Trophoblast cell (in vitro differentiated cells and primary cell): ENCODE data around the gene MYEF2. TPM values are rescaled to one million over a fixed set of nuclear protein-coding genes. Genes with fewer than 3 reads are reported as not detected.

Experiments
- DNase-seq, 2 donors: peaks; one replicate each; pipeline ENCODE4 v3.0.0-alpha.2; 2016
- H2AFZ ChIP-seq: 2 replicates; pipeline ENCODE4 v1.6.1; 2013; ENCODE audit warnings: low read length, moderate library complexity, mild to moderate bottlenecking; ENCODE audit not compliant: insufficient read depth, poor library complexity
- H2AK5ac ChIP-seq: 2 replicates; pipeline ENCODE4 v1.6.1; 2013; ENCODE audit warnings: mild to moderate bottlenecking, low read length
- H2BK120ac ChIP-seq: 2 replicates; pipeline ENCODE4 v1.6.1; 2013; ENCODE audit warnings: low read length, mild to moderate bottlenecking, moderate library complexity; ENCODE audit not compliant: insufficient read depth, poor library complexity
- H2BK12ac ChIP-seq: 2 replicates; pipeline ENCODE4 v1.6.1; 2013; ENCODE audit warnings: mild to moderate bottlenecking, low read length, moderate library complexity
- H2BK5ac ChIP-seq: 2 replicates; pipeline ENCODE4 v1.6.1; 2013; ENCODE audit warnings: low read length, low read depth, moderate library complexity, mild to moderate bottlenecking; ENCODE audit not compliant: poor library complexity
- H3K14ac ChIP-seq: 2 replicates; pipeline ENCODE4 v1.6.1; 2013; ENCODE audit warnings: mild to moderate bottlenecking, low read length
- H3K18ac ChIP-seq: 2 replicates; pipeline ENCODE4 v1.6.1; 2013; ENCODE audit warnings: mild to moderate bottlenecking, low read length
- H3K23ac ChIP-seq: 2 replicates; pipeline ENCODE4 v1.6.1; 2013; ENCODE audit warnings: low read length
- H3K27ac ChIP-seq: 2 replicates; pipeline ENCODE4 v1.5.1; 2013; ENCODE audit warnings: low read depth, mild to moderate bottlenecking, inconsistent platforms, low read length, moderate library complexity
- H3K27me3 ChIP-seq: 2 replicates; pipeline ENCODE4 v1.6.1; 2013; ENCODE audit warnings: inconsistent platforms, mild to moderate bottlenecking, low read length, moderate library complexity; ENCODE audit not compliant: insufficient read depth
- H3K36me3 ChIP-seq, 2 experiments: 1 replicate in 1 of 2; 2 replicates in 1 of 2; pipeline ENCODE4 v1.6.1; 2013; ENCODE audit warnings: low read length in 2 of 2, mild to moderate bottlenecking in 2 of 2, moderate library complexity in 1 of 2; ENCODE audit not compliant: insufficient read depth in 2 of 2, control insufficient read depth in 1 of 2
- H3K4ac ChIP-seq: 2 replicates; pipeline ENCODE4 v1.6.1; 2013; ENCODE audit warnings: low read depth, mild to moderate bottlenecking, low read length, moderate library complexity
- H3K4me1 ChIP-seq, 2 experiments: 1 replicate in 1 of 2; 2 replicates in 1 of 2; pipeline ENCODE4 v1.6.1; 2013; ENCODE audit warnings: low read length in 2 of 2, mild to moderate bottlenecking in 2 of 2, moderate library complexity in 1 of 2; ENCODE audit not compliant: insufficient read depth in 2 of 2, control insufficient read depth in 1 of 2
- H3K4me2 ChIP-seq: 2 replicates; pipeline ENCODE4 v1.6.1; 2013; ENCODE audit warnings: inconsistent platforms, mild to moderate bottlenecking, low read length, moderate library complexity
- H3K4me3 ChIP-seq: 2 replicates; pipeline ENCODE4 v1.5.1; 2013; ENCODE audit warnings: mild to moderate bottlenecking, low read depth, low read length, inconsistent platforms
- H3K79me1 ChIP-seq: one replicate; pipeline ENCODE4 v1.6.1; 2013; ENCODE audit warnings: low read length
- H3K79me2 ChIP-seq: 2 replicates; pipeline ENCODE4 v1.6.1; 2013; ENCODE audit warnings: low read length, mild to moderate bottlenecking; ENCODE audit not compliant: control insufficient read depth, insufficient read depth, poor library complexity
- H3K9ac ChIP-seq: 2 replicates; pipeline ENCODE4 v1.6.1; 2013; ENCODE audit warnings: mild to moderate bottlenecking, low read length
- H3K9me3 ChIP-seq: 2 replicates; pipeline ENCODE4 v1.6.1; 2013; ENCODE audit warnings: low read depth, mild to moderate bottlenecking, control low read depth, inconsistent platforms, low read length; ENCODE audit not compliant: insufficient read depth
- H4K12ac ChIP-seq: 2 replicates; pipeline ENCODE4 v1.6.1; 2013; ENCODE audit warnings: low read depth, mild to moderate bottlenecking, low read length, moderate library complexity
- H4K8ac ChIP-seq: 2 replicates; pipeline ENCODE4 v1.6.1; 2013; ENCODE audit warnings: low read depth, mild to moderate bottlenecking, low read length, moderate library complexity
- H4K91ac ChIP-seq: one replicate; pipeline ENCODE4 v1.6.1; 2013; ENCODE audit warnings: low read depth, mild to moderate bottlenecking, low read length, moderate library complexity
- WGBS: extraction: QIAGEN DNeasy Blood & Tissue Kit; methylation state at CpG from one replicate; pipeline ENCODE4 v1.1.7; 2013; ENCODE audit warnings: missing lambda C conversion rate; ENCODE audit not compliant: insufficient read length, insufficient coverage; ENCODE audit errors: extremely low coverage; 5-methylcytosine and 5-hydroxymethylcytosine counted together
- polyA plus RNA-seq: library from polyadenylated mRNA; stranded (reverse); fragments of 200-250 nt; gene quantifications from 2 replicates; pipeline ENCODE4 v1.2.3, GENCODE V29; 2013

MYEF2 gene, protein sequence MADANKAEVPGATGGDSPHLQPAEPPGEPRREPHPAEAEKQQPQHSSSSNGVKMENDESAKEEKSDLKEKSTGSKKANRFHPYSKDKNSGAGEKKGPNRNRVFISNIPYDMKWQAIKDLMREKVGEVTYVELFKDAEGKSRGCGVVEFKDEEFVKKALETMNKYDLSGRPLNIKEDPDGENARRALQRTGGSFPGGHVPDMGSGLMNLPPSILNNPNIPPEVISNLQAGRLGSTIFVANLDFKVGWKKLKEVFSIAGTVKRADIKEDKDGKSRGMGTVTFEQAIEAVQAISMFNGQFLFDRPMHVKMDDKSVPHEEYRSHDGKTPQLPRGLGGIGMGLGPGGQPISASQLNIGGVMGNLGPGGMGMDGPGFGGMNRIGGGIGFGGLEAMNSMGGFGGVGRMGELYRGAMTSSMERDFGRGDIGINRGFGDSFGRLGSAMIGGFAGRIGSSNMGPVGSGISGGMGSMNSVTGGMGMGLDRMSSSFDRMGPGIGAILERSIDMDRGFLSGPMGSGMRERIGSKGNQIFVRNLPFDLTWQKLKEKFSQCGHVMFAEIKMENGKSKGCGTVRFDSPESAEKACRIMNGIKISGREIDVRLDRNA
- polyA plus RNA-seq: 9.8 and 9.9 TPM in 2 replicates

DNA sequence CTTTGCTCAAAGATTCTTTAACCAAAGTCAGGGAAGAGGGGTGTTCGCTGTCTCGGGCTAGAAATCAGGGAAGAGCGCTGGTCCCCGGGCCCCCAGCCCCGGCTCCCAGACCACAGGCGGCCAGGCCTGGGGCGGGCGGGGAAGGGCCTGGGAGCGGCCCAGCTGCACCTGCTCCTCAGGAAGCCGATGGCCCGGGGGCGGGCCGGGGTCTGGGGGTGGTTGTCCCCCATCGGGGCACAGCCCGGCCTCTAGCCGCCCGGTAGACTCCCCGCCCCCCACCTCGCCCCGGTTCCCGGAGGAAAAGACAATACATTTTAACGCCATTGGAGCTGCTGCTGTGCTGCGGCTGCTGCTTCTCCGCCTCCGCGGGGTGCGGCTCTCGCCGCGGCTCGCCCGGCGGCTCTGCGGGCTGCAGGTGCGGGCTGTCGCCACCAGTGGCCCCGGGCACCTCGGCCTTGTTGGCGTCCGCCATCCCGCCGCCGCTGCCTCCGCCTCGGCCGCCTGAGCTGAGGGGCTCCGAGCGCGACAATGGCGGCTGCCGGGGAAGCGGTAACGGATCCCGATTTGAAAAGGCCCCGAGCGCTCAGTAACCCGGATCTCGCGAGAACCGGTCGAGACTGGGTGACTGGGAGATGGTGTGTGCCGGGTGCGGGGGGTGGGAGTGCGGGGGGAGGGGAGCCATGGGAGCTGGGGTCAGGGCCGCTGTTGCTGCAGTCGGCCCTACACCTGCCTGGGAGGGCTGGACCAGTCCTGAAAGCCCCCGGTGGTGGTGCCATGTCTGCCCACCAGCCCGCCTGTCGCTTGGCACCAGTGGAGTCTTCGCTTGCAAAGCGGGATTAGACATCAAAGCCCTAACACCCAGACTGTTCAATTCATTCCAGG lies at the start of gene MYEF2:
TSS of gene MYEF2 (minus strand) at position 530 of the 882 bp plus-strand sequence. CDS start at position 472, 58 bp downstream.
- H3K23ac ChIP-seq: no peak within 1 kb of the TSS
- whole genome bisulfite sequencing: no CpG with 5 or more reads among the region's 71 CpGs

DNA sequence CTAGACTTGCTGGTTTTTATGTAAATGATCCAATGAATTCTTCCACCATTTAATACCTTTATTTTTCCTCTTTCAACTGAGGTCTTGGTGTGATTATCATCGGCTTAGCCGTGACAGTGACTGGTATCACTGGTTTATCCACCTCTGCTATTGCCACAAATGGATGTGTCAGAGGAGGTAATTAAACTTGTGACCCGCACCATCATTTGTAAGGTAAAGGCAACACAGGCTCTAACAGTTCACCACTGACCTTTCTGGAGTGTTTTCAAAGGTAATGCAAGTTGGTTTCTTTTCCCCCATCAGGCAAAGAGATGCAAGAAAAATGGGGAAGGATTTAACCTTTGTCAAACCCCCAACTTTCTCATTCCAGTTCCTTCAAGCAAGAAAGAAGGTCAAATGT lies 47.7 kb upstream of the MYEF2 start:
- no peak overlapping the region for H4K12ac ChIP-seq
- DNase-seq: peak; percentile 19 to 61
- H3K14ac ChIP-seq: no peak overlapping the region
- H2AK5ac ChIP-seq: no peak overlapping the region
- no peaks in the 10 kb centered on the region for H3K9me3 ChIP-seq
- no peak overlapping the region for H3K27ac ChIP-seq
- no peak overlapping the region for H3K23ac ChIP-seq
- no peak overlapping the region for H4K91ac ChIP-seq
- no peak overlapping the region for H3K4ac ChIP-seq
- H3K36me3 ChIP-seq: no peaks in the 10 kb centered on the region
- H2AFZ ChIP-seq: no peak overlapping the region
- H3K79me2 ChIP-seq: no peaks in the 10 kb centered on the region
- H3K4me3 ChIP-seq: no peak overlapping the region
- no peaks in the 10 kb centered on the region for H3K79me1 ChIP-seq
- no peaks in the 10 kb centered on the region for H3K27me3 ChIP-seq
- no peak overlapping the region for H2BK12ac ChIP-seq
- no peak overlapping the region for H2BK120ac ChIP-seq
- WGBS: no CpG with 5 or more reads among the region's 3 CpGs
- no peak overlapping the region for H4K8ac ChIP-seq
- H3K4me1 ChIP-seq: no peaks in the 10 kb centered on the region
- H3K4me2 ChIP-seq: no peak overlapping the region
- H3K18ac ChIP-seq: no peak overlapping the region
- no peak overlapping the region for H2BK5ac ChIP-seq
- H3K9ac ChIP-seq: no peak overlapping the region

More for the DNA sequence above, at the start of gene MYEF2:
- Histone ChIP-seq H3K9me3 (no peaks in the 10 kb centered on the region), H3K4me3 (peak within 1 kb of the TSS; percentile 92), H3K36me3 (no peaks in the 10 kb centered on the region), H3K79me2 (peaks cover 2% of the 10 kb centered on the region), H3K4ac (no peak within 1 kb of the TSS), H2BK5ac (peak within 1 kb of the TSS; percentile 15), H2BK120ac (peak within 1 kb of the TSS; percentile 27), H3K79me1 (no peaks in the 10 kb centered on the region), H3K14ac (peak within 1 kb of the TSS; percentile 76), H3K27me3 (no peaks in the 10 kb centered on the region), H3K27ac (no peak within 1 kb of the TSS), H3K9ac (no peak within 1 kb of the TSS), H2AK5ac (no peak within 1 kb of the TSS), H3K4me2 (peak within 1 kb of the TSS; percentile 73), H4K8ac (peak within 1 kb of the TSS; percentile 74), H2AFZ (peak within 1 kb of the TSS; percentile 99), H3K4me1 (no peaks in the 10 kb centered on the region), H4K12ac (peak within 1 kb of the TSS; percentile 31), H4K91ac (peak within 1 kb of the TSS; percentile 67), H2BK12ac (no peak within 1 kb of the TSS), H3K18ac (no peak within 1 kb of the TSS)
- DNase-seq: peak; percentile 3 to 32

DNA sequence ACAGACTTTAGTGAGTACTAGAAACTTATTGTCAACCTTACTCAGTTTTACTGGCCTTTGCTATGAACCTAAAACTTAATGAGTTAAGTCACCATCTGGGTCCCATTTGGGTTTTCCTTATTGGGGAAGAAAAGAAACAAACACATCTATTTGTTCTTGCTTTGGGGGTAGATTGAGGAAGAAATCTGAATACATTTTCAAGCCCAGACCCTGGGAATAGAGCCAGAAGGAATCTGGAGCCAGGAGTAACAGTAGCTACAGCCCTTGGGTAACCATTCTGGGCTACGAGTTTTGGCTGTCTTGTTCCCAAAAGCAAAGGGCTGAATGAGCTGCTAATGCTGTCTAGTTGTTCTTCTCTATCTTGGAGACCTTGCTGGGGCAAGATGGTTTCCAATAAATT lies 44.5 kb upstream of the MYEF2 start:
- no peaks in the 10 kb centered on the region for H3K36me3 ChIP-seq
- H3K27ac ChIP-seq: no peak overlapping the region
- no peaks in the 10 kb centered on the region for H3K27me3 ChIP-seq
- no peaks in the 10 kb centered on the region for H3K79me2 ChIP-seq
- H2AFZ ChIP-seq: no peak overlapping the region
- H3K4me3 ChIP-seq: no peak overlapping the region
- no peak overlapping the region for H3K14ac ChIP-seq
- no peak overlapping the region for H2BK120ac ChIP-seq
- DNase-seq: no peak
- H2BK12ac ChIP-seq: no peak overlapping the region
- no CpG with 5 or more reads among the region's 1 CpG for WGBS
- no peaks in the 10 kb centered on the region for H3K79me1 ChIP-seq
- no peak overlapping the region for H3K4ac ChIP-seq
- H2AK5ac ChIP-seq: no peak overlapping the region
- no peak overlapping the region for H4K8ac ChIP-seq
- H3K18ac ChIP-seq: no peak overlapping the region
- H2BK5ac ChIP-seq: no peak overlapping the region
- H4K91ac ChIP-seq: no peak overlapping the region
- H3K4me1 ChIP-seq: no peaks in the 10 kb centered on the region
- no peak overlapping the region for H3K4me2 ChIP-seq
- H3K9ac ChIP-seq: no peak overlapping the region
- no peaks in the 10 kb centered on the region for H3K9me3 ChIP-seq
- no peak overlapping the region for H4K12ac ChIP-seq
- H3K23ac ChIP-seq: no peak overlapping the region

DNA sequence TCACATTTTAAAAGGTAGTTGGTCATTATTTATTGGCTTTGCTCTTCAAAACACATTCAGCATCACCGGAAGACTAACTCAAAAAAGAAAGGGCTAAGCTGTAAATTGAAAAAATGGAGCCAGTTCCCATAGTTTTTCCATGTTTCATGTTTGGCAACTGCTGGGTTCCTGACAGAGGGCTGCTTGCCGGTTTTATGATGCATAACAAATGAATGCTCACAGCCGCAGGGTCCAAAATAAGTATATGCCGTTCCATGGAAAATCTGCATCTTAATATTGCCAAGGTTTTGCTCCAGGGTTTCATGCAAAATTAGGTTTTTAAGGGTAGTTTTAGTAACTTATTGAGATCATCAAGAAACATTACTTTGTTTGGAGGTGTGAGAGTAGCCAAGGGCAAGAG lies 43.8 kb upstream of the MYEF2 start:
- peak; percentile 32 to 58 for DNase-seq
- no peaks in the 10 kb centered on the region for H3K79me1 ChIP-seq
- H3K4me2 ChIP-seq: no peak overlapping the region
- H3K4me3 ChIP-seq: no peak overlapping the region
- H3K4me1 ChIP-seq: no peaks in the 10 kb centered on the region
- no peak overlapping the region for H3K23ac ChIP-seq
- H4K8ac ChIP-seq: no peak overlapping the region
- H3K4ac ChIP-seq: no peak overlapping the region
- no peak overlapping the region for H4K91ac ChIP-seq
- H2BK12ac ChIP-seq: no peak overlapping the region
- H2BK120ac ChIP-seq: no peak overlapping the region
- no peak overlapping the region for H2AFZ ChIP-seq
- H3K9me3 ChIP-seq: no peaks in the 10 kb centered on the region
- no peak overlapping the region for H3K14ac ChIP-seq
- H2AK5ac ChIP-seq: no peak overlapping the region
- no peak overlapping the region for H3K18ac ChIP-seq
- H3K27ac ChIP-seq: no peak overlapping the region
- no peaks in the 10 kb centered on the region for H3K36me3 ChIP-seq
- WGBS: no CpG with 5 or more reads among the region's 4 CpGs
- no peaks in the 10 kb centered on the region for H3K27me3 ChIP-seq
- H3K9ac ChIP-seq: no peak overlapping the region
- H3K79me2 ChIP-seq: no peaks in the 10 kb centered on the region
- H2BK5ac ChIP-seq: no peak overlapping the region
- H4K12ac ChIP-seq: no peak overlapping the region
